M059J (cell line): ENCODE measurements around the gene MISP. TPM values are rescaled to one million over a fixed set of nuclear protein-coding genes. Genes with fewer than 3 reads are reported as not detected.
"Not testable (repeated sequence)": the region's sequence is repeated elsewhere in the genome, so short reads cannot be mapped to it uniquely, and the experiment has no call there.

Experiments
- DNase-seq: peaks from one replicate; pipeline ENCODE4 v3.0.0-alpha.2; 2012; ENCODE audit warnings: low read depth
- total RNA-seq: library from RNA; depleted of rRNA; stranded (reverse); fragments of >200 nt; shearing (Covaris generic); gene quantifications from 2 replicates; pipeline ENCODE4 v1.2.3, GENCODE V29; 2014

The MISP gene
- total RNA-seq, 1 experiment from 2014 or later, result 0.37 TPM

DNA sequence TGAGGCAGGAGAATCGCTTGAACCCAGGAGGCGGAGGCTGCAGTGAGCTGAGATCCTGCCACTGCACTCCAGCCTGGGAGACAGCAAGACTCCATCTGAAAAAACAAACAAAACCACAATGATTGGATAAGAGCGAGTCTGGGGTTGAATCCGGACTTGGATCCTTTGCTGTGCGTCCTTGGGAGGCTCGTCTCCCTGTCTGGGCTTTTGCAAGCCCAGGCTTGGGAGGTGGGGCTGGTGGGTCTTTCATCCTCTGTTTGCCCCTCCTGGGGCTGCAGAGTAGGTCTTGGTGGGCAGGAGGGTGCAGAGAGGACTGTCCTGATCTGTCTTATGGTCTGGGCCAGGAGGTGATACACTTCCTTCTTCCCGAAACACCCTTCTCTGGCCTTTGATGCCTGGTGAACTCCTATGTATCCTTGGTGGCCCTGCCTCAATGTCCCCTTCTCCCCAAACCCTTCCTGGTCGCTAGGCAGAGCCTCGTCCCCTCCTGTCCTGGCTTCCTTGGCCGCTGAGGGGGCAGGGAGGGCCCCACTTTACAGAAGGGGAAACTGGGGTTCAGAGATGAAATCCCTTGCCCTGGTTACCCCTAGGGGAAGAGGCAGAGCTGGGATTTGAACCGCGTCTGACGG, 25.3 kb upstream of the MISP start:
- DNase-seq, result no peak

DNA sequence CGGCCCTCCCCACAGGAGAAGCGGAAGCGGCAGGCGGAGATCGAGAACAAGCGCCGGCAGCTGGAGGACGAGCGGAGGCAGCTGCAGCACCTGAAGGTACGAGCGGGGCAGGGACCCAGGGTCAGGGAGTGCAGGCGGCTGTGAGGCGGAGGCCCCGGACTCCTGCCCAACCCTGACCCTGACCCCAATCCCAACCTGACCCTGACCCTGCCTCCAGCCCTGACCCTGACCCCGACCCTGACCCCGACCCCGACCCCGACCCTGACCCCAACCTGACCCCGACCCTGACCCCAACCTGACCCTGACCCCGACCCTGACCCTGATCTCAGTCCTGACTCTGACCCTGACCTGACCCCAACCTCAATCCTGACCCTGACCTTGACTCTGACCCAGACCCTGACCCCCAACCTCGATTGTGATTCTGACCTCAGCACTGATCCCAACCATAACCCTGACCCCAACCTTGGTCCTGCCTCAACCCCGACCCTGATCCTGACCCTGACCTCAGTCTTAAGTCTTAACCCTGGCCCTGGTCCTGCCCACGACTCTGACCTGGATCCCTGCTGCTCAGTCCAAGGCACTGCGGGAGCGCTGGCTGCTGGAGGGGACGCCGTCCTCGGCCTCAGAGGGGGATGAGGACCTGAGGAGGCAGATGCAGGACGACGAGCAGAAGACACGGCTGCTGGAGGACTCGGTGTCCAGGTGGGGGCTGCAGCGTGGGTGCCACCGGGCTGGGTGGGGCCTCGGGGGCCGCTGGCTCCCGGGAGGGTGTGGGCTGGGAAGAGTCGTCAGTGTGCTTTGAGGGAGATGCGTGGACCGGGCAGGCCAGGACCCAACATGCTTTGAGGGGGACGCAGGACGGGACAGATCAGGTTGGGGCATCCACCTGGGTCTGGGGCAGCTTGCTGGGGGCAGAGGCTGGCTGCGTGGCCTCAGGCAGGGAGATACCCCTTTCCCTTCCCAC, 23.6 kb upstream of the MISP start:
- no peak for DNase-seq

DNA sequence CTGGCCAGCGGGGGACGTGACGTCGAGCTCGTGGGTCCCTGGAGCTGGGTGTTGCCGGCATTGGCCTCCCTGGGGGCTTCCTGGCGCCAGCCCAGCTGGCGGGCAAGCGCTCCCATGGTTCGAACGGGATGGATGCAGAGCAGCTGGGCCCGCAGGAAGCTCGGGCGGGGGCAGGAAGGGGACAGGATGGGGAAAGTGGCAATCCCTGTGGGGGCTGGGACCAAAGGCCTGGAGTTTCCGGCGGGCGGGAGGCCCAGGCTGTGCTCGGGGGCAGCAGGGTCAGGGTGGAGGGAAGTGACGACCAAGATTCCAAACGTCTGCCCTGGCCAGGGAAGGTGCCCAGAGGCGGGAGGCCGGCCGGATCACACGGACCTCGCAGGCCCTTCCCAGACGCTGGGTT, 22.9 kb upstream of the MISP start:
- no peak for DNase-seq

DNA sequence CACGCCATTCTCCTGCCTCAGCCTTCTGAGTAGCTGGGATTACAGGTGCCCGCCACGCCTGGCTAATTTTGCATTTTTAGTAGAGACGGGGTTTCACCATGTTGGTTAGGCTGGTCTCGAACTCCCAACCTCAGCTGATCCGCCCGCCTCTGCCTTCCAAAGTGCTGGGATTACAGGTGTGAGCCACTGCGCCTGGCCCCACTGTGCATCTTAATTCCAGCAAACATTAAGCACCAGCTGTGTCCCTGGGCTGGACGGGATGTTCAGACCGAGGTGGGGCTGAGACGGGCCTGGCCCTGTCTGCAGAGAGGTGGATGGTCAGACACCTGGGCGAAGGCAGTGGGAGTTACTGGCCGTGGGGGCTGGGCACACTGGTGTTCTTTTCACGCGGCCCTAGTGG, 21.3 kb upstream of the MISP start:
- not testable (repeated sequence) for DNase-seq

DNA sequence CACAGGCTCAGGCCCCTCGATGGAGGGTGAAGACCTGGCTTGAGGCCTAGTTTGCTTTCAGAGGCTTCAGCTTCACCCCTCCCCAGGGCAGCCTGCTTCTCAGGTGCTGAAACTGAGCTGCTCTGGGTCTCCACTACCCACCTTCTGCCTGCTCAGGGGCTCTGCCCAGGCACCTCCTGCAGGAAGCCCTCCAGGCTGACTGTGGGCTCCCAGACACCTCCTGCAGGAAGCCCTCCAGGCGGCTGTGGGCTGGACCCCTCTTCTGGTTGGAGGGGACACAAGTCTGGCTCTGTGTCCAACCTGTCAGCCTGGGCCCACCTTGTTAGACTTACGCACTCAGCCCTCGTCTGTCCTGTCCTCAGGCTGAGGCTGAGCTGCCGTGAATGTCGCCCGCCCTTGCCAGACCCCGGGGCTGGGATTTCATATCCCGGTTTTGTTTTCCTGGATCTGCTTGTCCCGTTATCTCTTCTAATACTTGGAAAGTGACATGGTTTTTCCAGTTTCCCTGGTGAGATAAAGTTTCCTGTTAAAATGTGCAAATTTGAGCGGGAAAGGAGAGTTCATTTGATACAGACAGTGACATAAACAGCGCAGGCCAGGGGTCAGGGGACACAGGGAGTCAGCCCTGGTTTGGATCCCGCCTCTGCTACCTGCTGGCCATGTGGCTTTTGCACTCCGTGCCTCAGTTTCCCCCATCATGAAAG, 20.8 kb upstream of the MISP start:
- no peak for DNase-seq

DNA sequence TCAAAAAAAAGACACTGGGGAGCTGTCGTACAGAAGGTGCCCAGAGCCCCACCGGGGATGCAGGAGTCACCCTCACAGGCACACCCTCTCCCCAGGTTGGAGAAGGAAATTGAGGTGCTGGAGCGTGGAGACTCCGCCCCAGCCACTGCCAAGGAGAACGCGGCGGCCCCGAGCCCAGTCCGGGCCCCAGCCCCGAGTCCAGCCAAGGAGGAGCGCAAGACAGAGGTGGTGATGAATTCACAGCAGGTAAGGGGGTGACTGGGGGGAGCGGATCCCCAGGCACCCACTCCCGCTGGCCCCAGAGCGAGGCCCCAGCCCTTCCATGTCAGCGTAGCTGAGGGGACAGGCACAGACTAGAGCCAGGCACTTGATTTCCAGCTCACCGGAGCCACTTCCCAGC, 19.9 kb upstream of the MISP start:
- DNase-seq, result no peak

DNA sequence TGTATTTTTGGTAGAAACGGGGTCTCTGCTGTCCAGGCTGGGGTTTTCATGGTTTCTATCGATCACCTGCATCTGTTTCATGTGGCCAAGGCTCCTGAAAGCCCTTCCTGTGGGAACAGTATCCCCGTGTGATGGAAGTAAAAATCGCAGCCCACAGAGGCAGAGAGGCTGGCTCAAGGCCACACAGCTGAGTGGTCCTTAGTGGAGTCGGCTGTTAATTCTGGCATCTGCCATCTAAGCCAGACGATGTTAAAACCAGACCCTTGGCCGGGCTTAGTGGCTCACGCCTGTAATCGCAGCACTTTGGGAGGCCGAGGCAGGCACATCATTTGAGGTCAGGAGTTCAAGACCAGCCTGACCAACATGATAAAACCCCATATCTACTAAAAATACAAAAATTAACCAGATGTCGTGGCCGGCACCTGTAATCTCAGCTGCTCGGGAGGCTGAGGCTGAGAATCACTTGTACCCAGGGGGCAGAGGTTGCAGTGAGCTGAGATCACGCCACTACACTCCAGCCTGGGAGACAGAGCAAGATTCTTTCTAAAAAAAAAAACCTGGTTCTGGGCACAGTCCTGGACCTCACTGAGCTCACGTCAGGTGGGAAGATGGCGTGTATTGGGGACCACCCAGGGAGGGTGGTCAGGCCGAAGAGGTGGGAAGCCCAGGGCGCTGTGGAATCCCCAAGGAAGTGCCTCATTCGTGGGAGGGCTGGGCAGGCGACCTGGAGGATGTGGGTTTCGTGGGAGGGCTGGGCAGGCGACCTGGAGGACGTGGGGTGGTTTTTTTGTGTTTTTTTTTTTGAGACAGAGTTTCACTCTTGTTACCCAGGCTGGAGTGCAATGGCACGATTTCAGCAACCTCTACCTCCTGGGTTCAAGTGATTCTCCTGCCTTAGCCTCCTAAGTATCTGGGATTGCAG, 18.5 kb upstream of the MISP start:
- no peak for DNase-seq

DNA sequence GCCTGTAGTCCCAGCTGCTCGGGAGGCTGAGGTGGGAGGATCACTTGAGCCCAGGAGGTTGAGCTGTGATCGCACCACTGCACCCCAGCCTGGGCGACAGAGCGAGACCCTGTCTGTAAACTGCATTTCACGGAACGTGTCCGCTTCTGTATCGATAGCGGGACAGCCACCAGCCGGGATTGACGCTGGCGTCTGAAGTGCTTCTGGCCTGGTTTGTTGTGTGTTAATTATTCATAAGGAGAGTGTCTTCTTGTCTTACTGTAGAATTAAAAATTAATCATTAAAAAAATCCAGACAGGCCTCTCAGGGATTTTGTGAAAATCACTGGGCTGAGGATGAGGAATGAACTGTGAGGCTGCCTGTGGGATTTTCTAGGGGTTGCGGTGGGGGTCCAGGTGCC, 16.2 kb upstream of the MISP start:
- no peak for DNase-seq

DNA sequence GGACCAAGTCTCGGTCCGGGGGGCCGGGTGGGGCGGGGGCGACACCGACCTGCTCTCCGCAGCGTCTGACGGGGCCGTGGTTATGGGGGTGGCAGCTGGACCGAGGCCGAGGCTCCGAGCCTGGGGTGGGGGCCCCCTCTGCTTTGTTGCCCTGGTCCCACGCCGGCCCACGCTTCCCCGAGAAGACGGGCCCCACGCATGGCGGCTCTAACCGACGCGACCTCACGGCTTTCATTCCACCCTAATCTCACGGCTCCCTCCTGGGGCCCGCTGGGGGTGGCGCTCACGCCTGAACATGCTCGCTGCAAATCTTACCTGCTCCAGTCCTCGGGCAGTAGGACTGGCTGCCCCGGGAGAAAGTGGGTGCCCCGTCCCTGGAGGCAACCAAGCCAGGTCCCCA, 14.8 kb upstream of the MISP start:
- no peak for DNase-seq

DNA sequence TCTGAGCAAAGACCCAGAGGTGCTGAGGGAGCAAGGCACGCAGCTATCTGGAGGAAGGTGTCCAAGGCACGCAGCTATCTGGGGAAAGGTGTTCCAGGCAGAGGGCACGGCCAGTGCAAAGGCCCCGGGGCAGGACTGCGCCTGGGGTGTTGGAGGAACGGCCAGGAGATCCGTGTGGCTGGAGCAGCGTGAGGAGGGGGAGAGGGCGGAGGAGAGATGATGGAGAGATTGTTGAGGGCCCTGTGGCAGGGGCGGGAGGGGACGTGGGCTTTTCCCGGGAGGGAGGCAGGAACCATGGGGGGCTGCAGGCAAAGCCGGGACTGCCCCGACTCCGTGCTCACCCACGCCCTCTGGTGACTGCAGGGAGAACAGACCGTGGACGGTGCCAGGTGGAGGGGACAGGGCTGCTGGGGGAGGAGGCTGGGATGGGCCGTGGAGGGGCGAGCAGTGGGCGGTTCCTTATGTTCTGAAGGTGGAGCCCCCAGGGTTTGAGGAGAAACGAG, 13.3 kb upstream of the MISP start:
- DNase-seq, result no peak

DNA sequence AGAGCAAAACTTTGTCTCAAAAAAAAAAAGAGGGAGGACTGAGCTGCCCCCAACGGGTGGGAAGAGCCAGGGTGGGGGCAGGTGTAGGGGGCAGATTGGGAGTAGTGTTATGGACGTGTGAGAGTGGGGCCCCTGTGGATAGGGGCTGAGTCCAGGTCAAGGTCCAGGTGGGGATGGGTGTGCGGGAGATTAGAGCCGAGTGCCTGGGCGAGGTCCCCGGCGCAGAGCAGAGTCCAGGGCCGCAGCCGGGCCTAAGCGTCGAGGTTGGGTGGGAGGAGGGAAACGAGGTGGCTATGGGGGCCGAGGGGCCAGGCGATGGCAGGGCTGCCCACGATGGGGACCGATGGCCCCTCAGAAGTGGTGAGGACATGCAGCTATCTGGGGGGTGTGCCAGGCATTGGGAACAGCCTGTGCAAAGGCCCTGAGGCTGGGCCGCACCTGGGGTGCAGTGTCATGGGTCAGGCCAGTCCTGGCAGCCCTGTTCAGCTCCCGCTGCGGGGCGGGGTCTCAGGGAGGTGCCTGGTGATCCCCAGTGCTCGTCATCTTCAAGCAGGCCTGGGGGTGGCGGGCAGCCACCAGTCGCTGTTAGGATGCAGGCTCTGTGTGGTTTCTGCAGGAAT, 12.3 kb upstream of the MISP start:
- no peak for DNase-seq

DNA sequence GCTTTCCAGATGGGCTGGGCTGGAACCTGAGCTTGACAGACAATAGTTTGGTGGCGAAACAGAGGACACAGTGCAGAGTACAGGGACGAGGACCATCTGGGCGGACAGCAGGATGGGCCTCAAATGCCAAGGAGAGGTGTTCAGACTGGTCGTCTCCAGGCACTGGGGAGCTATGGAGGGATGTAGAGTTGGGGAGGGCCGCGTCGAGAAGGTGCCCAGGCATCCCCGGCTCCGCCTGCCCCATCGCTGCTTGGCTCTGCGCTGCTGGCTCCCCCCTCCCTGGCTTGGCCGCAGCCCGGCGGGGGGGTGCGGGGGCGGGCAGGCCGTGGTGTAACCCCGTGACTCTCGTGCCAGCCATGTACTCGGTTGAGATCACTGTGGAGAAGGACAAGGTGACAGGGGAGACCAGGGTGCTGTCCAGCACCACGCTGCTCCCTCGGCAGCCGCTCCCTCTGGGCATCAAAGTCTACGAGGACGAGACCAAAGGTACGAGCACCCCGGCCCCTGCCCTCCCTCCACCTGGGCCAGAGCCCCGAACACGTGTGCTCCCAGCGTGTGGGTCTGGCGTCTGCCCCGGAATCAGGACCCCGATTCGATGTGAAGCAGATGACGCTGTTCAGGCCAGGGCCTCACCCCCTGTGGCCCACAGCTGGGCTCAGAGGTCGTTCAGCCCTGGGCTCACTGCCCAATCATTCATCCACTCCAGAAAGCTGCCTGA, 10.8 kb upstream of the MISP start:
- no peak for DNase-seq

DNA sequence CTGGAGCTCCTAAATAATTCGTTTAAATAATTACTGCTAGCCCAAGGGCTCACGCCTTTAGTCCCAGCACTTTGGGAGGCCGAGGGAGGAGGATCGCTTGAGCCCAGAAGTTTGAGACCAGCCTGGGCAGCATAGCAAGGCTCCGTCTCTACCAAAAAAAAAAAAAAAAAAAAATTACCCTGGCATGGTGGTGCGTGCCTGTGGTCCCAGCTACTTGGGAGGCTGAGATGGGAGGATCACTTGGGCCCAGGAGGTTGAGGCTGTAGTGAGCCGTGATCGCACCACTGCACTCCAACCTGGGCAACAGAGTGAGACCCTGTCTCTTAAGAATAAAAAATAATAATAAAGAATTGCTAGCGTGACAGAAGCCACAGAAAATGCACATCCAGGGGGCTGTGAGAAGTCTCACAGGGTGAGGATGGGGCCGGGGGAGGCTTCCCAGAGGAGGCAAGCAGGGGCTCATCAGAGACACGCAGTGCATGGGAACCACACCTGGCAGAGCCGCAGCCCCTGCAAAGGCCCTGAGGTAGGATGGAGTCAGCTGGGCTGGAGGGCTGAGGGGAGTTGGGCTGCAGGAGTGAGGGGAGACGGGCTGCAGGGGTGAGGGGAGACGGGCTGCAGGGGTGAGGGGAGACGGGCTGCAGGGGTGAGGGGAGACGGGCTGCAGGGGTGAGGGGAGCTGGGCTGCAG, 10.0 kb upstream of the MISP start:
- DNase-seq, result not testable (repeated sequence)

DNA sequence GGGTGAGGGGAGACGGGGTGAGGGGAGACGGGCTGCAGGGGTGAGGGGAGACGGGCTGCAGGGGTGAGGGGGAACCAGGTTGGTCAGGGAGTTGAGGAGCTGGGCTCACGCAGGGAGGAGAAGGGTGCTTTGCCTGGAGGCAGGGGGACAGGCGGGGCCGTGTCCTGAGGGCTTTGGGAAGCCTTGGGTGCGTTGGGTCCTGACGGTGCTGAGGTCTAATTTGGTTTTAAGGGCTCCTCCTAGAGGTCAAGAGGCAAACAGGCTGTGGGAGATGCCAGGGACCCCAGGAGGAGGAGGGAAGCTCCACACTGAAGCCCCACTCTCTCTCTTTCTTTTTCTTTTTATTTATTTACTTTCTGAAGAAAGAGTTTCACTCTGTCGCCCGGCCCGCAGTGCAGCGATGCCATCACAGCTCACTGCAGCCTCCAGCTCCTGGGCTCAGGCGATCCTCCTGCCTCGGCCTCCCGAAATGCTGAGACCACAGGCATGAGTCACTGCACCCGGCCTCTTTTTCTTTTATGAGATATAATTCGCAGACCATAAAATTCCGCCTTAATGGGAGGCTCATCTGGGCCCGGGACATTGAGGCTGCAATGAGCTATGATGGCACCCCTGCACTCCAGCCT, 9.3 kb upstream of the MISP start:
- DNase-seq, result no peak

DNA sequence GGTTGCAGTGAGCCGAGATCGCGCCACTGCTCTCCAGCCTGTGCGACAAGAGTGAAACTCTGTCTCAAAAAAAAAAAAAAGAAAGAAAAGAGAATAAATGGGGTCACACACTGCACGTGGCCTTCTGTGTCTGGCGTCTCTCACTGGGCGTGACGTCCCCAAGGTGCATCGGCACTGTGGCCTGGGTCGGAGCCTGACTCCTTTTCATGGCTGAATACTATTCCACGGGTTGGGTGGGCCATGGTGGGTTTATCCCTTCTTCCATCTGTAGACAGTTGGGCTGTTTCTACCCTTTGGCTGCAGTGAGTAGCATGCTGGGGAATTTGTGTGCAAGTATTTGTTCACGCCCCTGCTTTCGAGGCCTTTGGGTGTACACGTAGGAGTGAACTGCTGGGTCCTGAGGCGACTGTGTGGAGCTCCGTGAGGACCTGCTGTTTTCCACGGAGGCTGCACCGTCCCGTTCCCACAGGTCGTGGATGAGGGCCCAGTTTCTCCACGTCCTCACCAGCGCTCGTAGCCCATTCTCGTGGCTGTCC, 8.3 kb upstream of the MISP start:
- no peak for DNase-seq

DNA sequence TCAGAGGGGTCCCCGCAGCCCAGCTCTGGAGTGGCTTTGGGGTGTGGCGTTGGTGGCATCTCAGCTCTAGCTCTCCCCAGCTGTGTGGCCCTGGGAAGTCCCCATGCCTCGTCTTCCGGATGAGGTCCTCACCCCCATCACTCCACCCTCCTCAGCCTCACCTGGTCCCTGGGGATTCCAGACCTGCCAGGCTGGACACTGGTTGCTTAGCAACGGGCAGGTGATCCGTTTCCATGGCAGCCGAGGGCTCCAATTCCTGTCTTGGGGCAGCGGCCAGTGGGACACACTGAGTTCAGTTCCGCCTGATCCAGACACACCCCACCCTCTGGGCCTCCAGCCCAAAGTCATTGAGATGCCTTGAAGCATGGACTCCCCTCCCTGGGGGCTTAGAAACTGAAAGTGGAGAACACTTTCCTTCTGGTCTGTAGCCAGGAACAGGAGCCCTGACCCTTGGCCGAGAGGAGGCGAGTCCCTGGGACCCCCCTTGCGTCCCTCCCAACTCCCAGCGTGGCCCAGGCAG, 7.7 kb upstream of the MISP start:
- no peak for DNase-seq

DNA sequence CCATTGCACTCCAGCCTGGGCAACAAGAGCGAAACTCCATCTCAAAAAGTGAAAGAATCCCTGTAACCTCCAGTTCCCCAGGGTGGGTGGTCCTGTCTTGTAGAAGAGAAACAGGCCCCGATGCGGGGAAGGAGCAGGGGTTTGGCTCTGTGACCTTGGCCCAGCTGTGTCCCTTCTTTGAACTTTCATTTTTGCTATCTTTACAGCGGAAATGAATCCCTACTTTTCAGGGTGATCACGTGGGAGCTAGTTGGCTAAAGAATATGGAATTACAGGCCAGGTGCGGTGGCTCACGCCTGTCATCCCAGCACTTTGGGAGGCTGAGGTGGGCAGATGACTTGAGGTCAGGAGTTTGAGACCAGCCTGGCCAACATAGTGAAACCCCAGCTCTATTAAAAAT, 5.8 kb upstream of the MISP start:
- DNase-seq, result not testable (repeated sequence)

DNA sequence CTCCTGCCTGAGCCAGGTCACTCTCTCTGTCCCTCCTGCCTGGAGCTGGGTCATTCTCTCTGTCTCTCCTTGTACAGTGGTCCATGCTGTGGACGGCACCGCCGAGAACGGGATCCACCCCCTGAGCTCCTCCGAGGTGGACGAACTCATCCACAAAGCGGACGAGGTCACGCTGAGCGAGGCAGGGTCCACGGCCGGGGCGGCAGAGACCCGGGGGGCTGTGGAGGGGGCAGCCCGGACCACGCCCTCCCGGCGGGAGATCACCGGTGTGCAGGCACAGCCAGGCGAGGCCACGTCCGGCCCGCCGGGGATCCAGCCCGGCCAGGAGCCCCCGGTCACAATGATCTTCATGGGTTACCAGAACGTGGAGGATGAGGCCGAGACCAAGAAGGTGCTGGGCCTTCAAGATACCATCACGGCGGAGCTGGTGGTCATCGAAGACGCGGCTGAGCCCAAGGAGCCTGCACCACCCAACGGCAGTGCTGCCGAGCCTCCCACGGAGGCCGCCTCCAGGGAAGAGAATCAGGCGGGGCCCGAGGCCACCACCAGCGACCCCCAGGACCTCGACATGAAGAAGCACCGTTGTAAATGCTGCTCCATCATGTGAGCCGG, 4.6 kb upstream of the MISP start:
- DNase-seq, result no peak
